ENCODE data around the gene KAZALD1. TPM values are rescaled to one million over a fixed set of nuclear protein-coding genes. Genes with fewer than 3 reads are reported as not detected.

Gene KAZALD1
- total RNA-seq, 1 experiment from 2014 or later, result 42.3 TPM

GRCh38 chr10:101056365-101057151, 5.2 kb upstream of the KAZALD1 start:
- intact Hi-C loops (cut with micrococcal nuclease; ENCODE audit: unreplicated experiment), result no loop called here
- H3K27me3 ChIP-seq (replicated peaks; ENCODE audit: control insufficient read depth, insufficient read depth, low read length), result no peaks in the 10 kb centered on the region
- H3K9me3 Mint-ChIP-seq (ENCODE audit: unreplicated experiment), result no peaks in the 10 kb centered on the region
- ChIA-PET CTCF (interaction anchor here (1.4 to 1.7 kb wide), 2 partner anchors 10 to 13 kb away, joined by 6 to 18 read pairs; no protein-coding TSS in a partner anchor), POLR2A (interaction anchor here (0.6 kb wide), 1 partner anchor 37 kb away, joined by 3 read pairs; no protein-coding TSS in a partner anchor)
- H3K4me3 ChIP-seq (ENCODE audit: low read depth, low read length), result no peak overlapping the region
- H3K36me3 ChIP-seq (ENCODE audit: control insufficient read depth, insufficient read depth, low read length), result peaks cover 1% of the 10 kb centered on the region; the same call in 1 of the 2 replicates
- BruUV-seq (replicated peaks), result no TSS peak
- no peak for TF ChIP-seq CTCF (IDR thresholded peaks at IDR 0.05; ENCODE audit: insufficient read depth in 1 of 2, low read depth in 1 of 2, low read length in 1 of 2, severe bottlenecking in 1 of 2, unreplicated experiment in 1 of 2)
- no peaks in the 10 kb centered on the region for H3K9me3 ChIP-seq
- DNase-seq, result no peak
- H3K27me3 Mint-ChIP-seq (ENCODE audit: insufficient read depth, unreplicated experiment), result no peaks in the 10 kb centered on the region
- no peak overlapping the region for H3K4me3 Mint-ChIP-seq (ENCODE audit: unreplicated experiment)
- peaks cover 7% of the 10 kb centered on the region; the same call in 1 of the 2 replicates for H3K4me1 ChIP-seq
- peaks cover 7% of the 10 kb centered on the region for H3K4me1 Mint-ChIP-seq (ENCODE audit: low read depth, unreplicated experiment)
- H3K27ac Mint-ChIP-seq (ENCODE audit: unreplicated experiment), result no peak overlapping the region
- H3K36me3 Mint-ChIP-seq (ENCODE audit: insufficient read depth, unreplicated experiment), result peaks cover 18% of the 10 kb centered on the region

- no peaks in the 10 kb centered on the region for H3K27me3 Mint-ChIP-seq (ENCODE audit: insufficient read depth, unreplicated experiment)
- peaks cover 35% of the 10 kb centered on the region for H3K36me3 Mint-ChIP-seq (ENCODE audit: insufficient read depth, unreplicated experiment)
- peak; percentile 91 to 94 for DNase-seq
- Histone ChIP-seq H3K27me3 (replicated peaks; ENCODE audit: control insufficient read depth, insufficient read depth, low read length) (no peaks in the 10 kb centered on the region), H3K4me3 (ENCODE audit: low read depth, low read length) (peak overlapping the region; percentile 76), H3K9me3 (no peaks in the 10 kb centered on the region), H3K4me1 (peaks cover 32% of the 10 kb centered on the region), H3K36me3 (ENCODE audit: control insufficient read depth, insufficient read depth, low read length) (no peaks in the 10 kb centered on the region; the same call in 1 of the 2 replicates)
- TF ChIP-seq CTCF (IDR thresholded peaks at IDR 0.05; ENCODE audit: insufficient read depth in 1 of 2, low read depth in 1 of 2, low read length in 1 of 2, severe bottlenecking in 1 of 2, unreplicated experiment in 1 of 2), result peak; percentile 89 to 90
- peak overlapping the region; percentile 98 for H3K4me3 Mint-ChIP-seq (ENCODE audit: unreplicated experiment)
- ChIA-PET POLR2A (interaction anchor here (0.5 to 1.5 kb wide), 8 partner anchors 10 to 233 kb away, joined by 3 to 14 read pairs (median 6); partner anchors contain the start of gene LZTS2), CTCF (interaction anchor here (0.6 to 3.5 kb wide), 12 partner anchors 12 to 109 kb away, joined by 3 to 33 read pairs (median 4); partner anchors contain the start of genes PDZD7, SFXN3 and TLX1)
- peak overlapping the region; percentile 99 for H3K27ac Mint-ChIP-seq (ENCODE audit: unreplicated experiment)
- H3K9me3 Mint-ChIP-seq (ENCODE audit: unreplicated experiment), result no peaks in the 10 kb centered on the region
- peaks cover 22% of the 10 kb centered on the region for H3K4me1 Mint-ChIP-seq (ENCODE audit: low read depth, unreplicated experiment)
- BruUV-seq (replicated peaks), result TSS peak; percentile 80
- intact Hi-C loops (cut with micrococcal nuclease; ENCODE audit: unreplicated experiment), result loop anchor here (1.0 to 2.0 kb wide), 4 partner anchors 8 to 82 kb away; no protein-coding TSS in a partner anchor
Measured at GRCh38 chr10:101060036-101060950, 1.5 kb upstream of the KAZALD1 start.
